LNCAP (cell line): ENCODE results near the gene GNAS-AS1.
A peak's percentile ranks its signal among the peaks of the same experiment; 100 is the strongest.

Experiments
- CTCF ChIP-seq: fragments of 450-650 bp; IDR thresholded peaks from 2 replicates; pipeline ENCODE4 v1.5.1; 2017; ENCODE audit warnings: mild to moderate bottlenecking

The GNAS-AS1 gene

GRCh38 chr20:58882704-58883089 is 32.0 kb upstream of the GNAS-AS1 start:
- TF ChIP-seq CTCF: no peak

- TF ChIP-seq CTCF: peak; percentile 41
Observed at GRCh38 chr20:58880994-58881752, 30.5 kb upstream of the GNAS-AS1 start.

- TF ChIP-seq CTCF: no peak
Observed at GRCh38 chr20:58880441-58880840, 29.7 kb upstream of the GNAS-AS1 start.

- TF ChIP-seq CTCF: no peak
Observed at GRCh38 chr20:58878399-58878798, 27.7 kb upstream of the GNAS-AS1 start.

GRCh38 chr20:58877976-58878360 is 27.3 kb upstream of the GNAS-AS1 start:
- no peak for TF ChIP-seq CTCF

- TF ChIP-seq CTCF: no peak
Observed at GRCh38 chr20:58877050-58877975, 26.6 kb upstream of the GNAS-AS1 start.

- no peak for TF ChIP-seq CTCF
Observed at GRCh38 chr20:58876437-58876836, 25.7 kb upstream of the GNAS-AS1 start.
